Ammon's horn (tissue), 1 donor: ENCODE measurements around the gene PALLD.

Experiments
- DNase-seq: peaks from one replicate; pipeline ENCODE4 v3.0.0-alpha.2; 2016; ENCODE audit warnings: low spot score

Gene PALLD

GRCh38 chr4:168593399-168593798, 96.5 kb downstream of the PALLD start:
- no peak for DNase-seq

DNA sequence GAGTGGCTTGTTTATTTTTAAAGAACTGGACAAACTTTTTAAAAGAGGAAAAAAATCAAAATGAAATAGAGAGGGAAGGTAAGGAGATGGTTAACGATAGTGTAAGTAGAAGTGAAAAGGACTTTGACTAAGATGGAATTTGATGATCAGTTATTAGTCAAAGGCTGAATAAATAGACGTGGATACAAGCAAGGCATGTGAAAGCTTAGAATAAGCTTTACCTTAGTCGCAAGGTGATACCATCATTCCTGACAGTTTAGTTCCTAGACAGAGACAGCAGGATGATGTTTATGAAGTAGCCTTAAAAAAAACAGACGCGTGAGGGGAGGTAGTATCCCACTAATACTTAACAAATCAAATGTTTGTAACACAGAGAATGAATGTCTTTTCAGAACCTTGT, 97.3 kb downstream of the PALLD start:
- DNase-seq: no peak

DNA sequence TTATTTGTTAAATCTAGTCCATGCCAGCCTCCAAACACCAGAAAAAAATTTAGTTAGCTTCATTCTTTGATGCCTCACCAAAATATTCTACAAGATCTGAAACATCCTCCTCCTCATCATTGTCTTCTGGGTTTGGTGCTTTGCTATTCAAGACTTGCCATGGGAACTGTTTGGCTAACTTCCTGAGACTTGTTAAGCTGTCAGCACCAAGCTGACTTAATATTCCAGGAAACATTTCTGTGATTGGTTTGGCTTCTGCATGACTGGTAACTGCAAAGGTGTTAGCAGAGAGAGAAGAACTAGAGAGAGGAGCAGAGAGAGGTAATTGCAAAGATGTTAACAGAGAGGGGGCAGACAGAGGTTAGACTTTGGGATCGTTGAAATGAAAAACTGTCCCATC, 101.3 kb downstream of the PALLD start:
- DNase-seq: no peak

GRCh38 chr4:168600796-168601583, 104.1 kb downstream of the PALLD start:
- no peak for DNase-seq

DNA sequence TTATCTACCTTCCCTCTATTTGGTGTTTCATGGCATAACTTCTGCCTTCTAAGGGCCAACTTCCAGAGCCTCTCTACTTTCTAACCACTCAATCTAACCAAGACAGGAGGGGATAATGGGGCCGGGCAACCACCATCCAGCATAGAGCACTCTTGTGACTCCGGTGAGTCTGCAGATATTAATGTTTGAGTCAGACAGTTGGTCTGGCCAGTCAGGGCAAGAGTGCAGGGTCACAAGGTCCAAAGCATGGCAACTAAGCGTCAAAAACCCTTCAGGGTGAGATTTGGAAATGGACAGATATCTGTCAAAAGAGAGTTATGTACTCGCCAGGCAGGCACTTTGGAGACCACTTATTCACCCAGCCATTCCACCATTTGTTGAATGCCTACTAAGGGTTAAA, 105.0 kb downstream of the PALLD start:
- no peak for DNase-seq

DNA sequence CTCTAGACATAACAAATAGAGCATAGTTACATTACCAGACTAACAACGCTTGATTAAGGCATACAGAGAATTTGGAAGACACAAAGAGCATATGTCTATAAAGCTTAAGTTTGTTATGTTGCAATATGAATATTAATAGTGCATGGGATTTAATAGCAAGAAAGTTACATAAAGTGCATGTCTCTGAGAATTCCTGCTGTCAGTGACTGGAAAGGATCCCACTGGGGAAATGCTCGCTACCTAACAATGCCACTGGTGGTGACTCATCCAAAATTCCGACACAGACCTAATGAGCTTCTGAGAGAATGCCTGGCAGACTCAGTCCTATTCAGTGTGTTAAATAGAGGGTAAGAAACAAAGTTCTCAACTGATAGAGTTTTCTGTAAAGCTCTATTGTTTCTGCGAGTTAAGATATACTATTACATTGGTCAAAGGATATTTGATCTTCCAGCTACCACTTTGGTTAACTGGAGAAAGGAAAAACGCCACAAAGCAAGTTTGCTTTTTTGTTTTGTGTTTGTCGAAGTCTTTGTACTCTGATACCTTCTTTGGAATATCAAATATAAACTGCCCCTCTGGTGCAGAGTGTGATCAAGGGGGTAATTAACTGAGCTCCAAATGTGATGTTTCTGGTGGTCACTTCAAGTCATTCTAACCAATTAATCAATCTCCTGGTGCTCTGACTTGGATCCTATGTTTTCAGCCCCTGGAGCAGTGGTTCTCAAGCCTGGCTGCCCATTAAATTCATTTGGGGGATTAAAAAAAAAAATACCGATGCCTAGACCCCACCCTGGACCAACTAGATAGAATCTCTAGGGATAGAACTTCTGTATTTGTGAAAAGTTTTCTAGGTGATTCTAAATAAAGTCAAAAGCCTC, 107.9 kb downstream of the PALLD start:
- DNase-seq: peak; percentile 67

- no peak for DNase-seq
Measured at GRCh38 chr4:168605411-168605810, 108.6 kb downstream of the PALLD start.

- DNase-seq: no peak
Measured at GRCh38 chr4:168607215-168607614, 110.4 kb downstream of the PALLD start.

DNA sequence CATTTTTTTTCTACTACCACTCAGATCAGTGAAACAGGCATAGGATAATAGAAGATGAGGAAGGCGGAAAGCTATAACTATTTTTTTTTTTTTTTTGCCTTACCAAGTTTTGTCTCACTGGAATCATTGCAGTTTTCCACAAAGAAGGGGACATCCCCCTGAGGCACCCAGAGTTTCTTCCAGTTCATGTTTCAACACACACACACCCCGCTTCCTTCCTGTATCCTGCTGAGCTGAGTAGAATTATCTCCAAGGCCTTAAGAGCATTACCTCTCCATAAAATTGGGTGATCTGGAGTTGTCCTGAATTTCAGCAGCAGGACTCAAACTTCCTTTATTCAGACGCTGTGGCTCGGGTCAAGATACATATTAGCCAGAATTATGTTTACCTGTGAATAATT, 111.9 kb downstream of the PALLD start:
- no peak for DNase-seq

DNA sequence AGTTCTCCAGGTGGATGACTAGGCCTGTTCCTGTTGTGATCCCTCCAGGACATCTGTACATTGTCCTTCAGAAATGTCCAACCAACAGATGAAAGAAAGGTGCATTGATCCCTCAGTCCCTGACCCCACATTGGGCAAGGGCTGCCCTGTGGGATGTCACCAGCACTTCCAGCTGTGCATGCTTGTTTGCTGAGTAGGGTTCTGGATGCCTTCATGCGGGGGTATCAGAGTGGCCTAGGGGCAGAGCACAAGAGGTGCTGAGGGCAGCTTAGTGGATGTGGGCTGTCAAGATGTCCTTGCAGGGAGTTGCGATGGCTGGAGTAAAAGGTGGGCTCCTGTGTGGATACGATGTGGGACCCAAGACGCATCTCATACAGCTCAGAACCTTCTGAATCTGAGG, 112.5 kb downstream of the PALLD start:
- DNase-seq: no peak

- DNase-seq: no peak
Measured at GRCh38 chr4:168610911-168611530, 114.2 kb downstream of the PALLD start.

- DNase-seq: no peak
Measured at GRCh38 chr4:168612450-168613135, 115.7 kb downstream of the PALLD start.

DNA sequence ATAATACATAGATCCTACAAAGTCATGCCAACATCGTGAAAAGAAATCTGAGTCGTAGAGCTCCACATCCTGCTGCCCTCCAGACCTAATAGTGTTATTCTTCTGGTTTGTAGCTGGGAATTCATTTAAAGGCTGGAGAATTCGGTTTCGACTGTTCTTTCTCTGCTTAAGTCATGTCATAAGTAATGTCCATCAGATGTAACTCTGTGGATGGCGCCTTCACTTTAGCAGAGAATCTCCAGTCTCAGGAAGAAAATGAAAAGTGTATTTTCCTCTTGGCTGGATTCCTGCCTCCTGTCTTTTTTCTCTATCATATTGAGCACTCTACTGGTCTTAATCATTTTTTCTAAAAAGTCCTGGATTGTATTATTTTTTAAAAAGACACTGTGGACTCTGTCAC, 117.0 kb downstream of the PALLD start:
- no peak for DNase-seq

DNA sequence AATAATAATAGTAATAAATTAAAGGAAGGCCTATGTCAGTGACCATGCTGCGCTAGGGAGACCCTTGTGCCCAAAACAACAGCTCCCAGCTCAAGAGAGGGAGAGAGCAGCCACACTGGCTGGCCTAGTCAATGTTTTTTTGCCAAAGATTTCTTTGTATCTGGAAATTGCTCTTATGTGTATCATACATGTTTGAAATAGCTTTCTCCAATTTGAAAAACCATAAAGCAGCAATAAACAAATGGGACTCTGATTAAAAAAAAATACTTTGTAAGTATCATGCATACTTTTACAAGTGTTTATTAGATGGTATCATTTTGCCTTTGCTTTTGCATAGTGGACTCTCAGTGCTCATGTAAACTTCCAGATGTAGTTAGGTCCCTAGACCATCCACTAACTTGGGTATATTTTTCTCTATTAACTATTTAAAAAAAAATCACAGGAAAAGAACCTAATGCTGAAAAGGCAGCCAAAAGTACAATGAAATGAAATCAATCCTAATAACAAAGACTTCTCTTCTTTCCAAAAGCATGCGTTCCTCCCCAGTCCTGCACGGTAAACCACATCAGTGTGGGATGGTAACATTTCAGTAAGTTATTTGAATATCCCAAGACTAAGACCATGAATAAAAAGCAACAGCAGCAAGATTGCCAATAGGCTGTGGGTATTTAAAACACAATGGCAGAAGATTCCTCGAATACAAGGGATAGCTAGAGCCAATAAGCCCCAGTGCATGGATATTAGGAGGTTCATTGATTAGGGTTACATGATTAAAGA, 117.6 kb downstream of the PALLD start:
- no peak for DNase-seq

DNA sequence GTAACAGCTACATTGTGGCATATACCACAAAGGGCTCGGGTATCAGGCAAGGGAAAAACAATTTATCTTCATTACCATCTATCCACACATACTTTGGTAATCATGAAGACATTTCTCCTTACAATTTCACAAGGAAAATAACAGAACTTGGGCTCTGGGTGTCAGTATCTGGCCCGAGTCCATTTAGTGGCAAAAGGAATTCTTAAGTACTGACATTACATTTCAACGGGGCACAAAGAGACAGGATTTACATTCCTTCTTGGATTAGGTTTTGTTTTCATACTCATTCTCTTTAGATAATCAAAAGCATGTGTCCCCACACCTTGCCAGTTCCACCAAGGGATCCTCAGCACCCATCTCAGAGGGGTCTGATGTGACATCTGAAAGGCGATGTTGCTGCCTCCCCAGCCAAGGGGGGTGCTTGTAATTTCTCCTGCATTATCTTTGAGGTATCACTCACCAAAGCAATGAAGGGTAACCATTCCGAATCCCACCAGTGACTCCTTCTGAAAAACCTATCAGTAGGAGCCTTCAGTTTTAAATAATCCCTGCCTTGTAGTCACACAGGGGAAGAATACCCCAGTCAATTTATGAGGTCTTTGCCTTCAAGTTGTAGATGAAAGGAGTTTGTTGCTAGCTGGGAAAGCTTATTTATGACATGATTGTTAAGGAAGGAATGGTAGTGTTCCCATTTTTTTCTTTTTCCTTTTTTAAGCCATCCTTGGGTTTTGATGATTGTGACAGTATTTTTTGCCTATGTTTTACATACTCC, 118.6 kb downstream of the PALLD start:
- no peak for DNase-seq

- DNase-seq: no peak
Measured at GRCh38 chr4:168618577-168619265, 121.9 kb downstream of the PALLD start.

DNA sequence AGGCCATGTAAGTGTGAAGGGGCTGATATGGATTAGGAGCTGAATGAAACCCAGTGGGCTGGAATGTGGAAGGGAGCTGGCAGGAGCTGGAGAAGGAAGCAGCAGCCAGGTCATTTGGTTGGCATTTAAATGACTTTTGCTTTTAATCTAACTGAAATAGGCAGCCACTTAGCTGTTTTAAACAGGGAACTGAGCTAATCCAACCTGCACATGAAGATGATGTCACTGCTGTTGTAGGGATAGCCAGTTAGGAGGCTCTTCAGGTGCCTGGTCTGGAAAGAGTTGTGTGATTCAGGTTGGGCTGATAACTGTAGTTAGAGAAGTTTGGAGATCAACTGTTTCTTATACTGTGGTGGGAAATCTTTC, 122.4 kb downstream of the PALLD start:
- no peak for DNase-seq

GRCh38 chr4:168621806-168622589, 125.1 kb downstream of the PALLD start:
- DNase-seq: no peak

DNA sequence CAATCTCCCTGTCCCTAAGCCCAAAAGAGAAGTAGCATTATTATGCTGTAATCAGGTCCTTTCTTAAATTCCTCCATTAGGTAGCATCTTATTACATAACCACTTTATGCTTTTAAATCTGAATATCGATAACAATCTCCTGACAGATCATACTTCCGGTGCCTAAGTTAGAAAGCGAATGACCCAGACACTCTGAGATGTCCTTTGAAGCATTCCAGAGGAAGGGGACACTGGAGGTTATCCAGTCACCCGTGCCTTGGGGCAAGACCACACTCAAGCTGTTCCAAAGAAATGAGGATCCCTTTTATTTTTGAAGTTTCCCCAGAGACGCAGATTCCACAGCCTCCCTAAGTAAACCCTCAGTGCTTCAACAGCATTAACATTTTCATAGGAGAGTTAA, 125.7 kb downstream of the PALLD start:
- DNase-seq: no peak
